SK-N-MC (cell line): Measurements from ENCODE around the gene HELZ.

Source experiments
- EZH2 ChIP-seq: fragments of 200-600 bp; sonication (generic); IDR thresholded peaks from one replicate; pipeline ENCODE4 v1.6.1; 2017; ENCODE audit warnings: antibody characterized with exemption
- POLR2AphosphoS5 ChIP-seq: IDR thresholded peaks from 2 replicates; pipeline ENCODE4 v1.6.1; 2012; ENCODE audit warnings: mild to moderate bottlenecking, low read depth, low read length, borderline replicate concordance

- TF ChIP-seq EZH2 (no peak), POLR2AphosphoS5 (no peak)
Observed at GRCh38 chr17:67022451-67022810, 222.6 kb downstream of the HELZ start.
